Effector memory CD4-positive, alpha-beta T cell (primary cell): ENCODE measurements around the gene COMP.

Experiments
- DNase-seq, 3 donors: peaks; one replicate each; pipeline ENCODE4 v3.0.0-alpha.2; 2020
- H3K27ac ChIP-seq: 2 replicates; pipeline ENCODE4 v1.7.0; 2013; ENCODE audit warnings: mild to moderate bottlenecking, low read length, moderate library complexity; ENCODE audit not compliant: insufficient read depth, poor library complexity, severe bottlenecking
- H3K27me3 ChIP-seq: replicated peaks from 2 replicates; pipeline ENCODE4 v1.7.0; 2013; ENCODE audit warnings: mild to moderate bottlenecking, low read length; ENCODE audit not compliant: insufficient read depth, control insufficient read depth, poor library complexity, severe bottlenecking
- H3K36me3 ChIP-seq: 2 replicates; pipeline ENCODE4 v1.7.0; 2013; ENCODE audit warnings: mild to moderate bottlenecking, low read length, moderate library complexity; ENCODE audit not compliant: control insufficient read depth, insufficient read depth
- H3K4me1 ChIP-seq: 2 replicates; pipeline ENCODE4 v1.7.0; 2013; ENCODE audit warnings: low read length, mild to moderate bottlenecking; ENCODE audit not compliant: control insufficient read depth, insufficient read depth, poor library complexity, severe bottlenecking
- H3K4me3 ChIP-seq: 2 replicates; pipeline ENCODE4 v1.7.0; 2013; ENCODE audit warnings: low read length, low read depth, mild to moderate bottlenecking; ENCODE audit not compliant: insufficient read depth, poor library complexity, severe bottlenecking
- H3K9me3 ChIP-seq: 2 replicates; pipeline ENCODE4 v1.7.0; 2013; ENCODE audit warnings: mild to moderate bottlenecking, low read length, moderate library complexity; ENCODE audit not compliant: control insufficient read depth

COMP gene

DNA sequence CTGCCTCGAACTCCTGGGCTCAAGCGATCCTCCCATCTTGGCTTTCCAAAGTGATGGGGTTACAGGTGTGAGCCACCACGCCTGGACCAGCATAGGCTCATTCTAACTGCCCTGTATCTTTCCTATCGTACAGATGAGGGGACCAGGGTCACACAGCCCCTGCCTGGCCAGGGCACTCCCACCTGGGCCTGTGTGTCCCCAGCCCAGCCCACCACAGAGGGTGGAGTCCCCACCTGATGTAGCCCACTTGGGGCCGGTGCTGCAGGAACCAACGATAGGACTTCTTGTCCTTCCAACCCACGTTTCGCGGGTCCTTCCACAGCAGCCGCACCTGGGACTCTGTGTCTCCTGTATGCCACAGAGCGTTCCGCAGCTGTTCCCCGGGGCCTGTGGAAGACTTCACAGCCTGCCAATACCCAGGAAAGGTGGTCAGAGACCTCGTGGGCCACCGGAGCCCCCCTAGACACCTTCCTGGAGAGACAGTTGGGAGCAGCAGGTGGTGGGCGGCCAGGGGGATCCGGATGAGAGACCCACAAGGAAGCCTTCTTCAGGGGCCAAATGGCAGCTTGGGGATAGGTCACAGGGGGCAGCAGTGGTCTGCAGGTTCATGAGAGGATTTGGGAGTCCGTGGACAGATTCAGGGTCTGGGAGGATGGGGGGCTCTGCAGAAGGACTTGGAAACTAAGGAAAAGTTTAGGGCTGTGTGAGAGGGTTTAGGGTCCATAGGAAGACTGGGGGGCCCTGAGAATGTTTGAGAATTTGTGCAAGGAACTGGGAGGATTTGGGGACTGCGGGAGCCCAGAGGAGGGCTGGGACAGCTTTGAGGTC, 6.9 kb downstream of the COMP start:
- Histone ChIP-seq H3K27me3 (peaks cover 24% of the 10 kb centered on the region), H3K4me3 (no peak overlapping the region), H3K9me3 (no peaks in the 10 kb centered on the region), H3K27ac (no peak overlapping the region), H3K4me1 (peaks cover 15% of the 10 kb centered on the region), H3K36me3 (no peaks in the 10 kb centered on the region)
- no peak for DNase-seq

DNA sequence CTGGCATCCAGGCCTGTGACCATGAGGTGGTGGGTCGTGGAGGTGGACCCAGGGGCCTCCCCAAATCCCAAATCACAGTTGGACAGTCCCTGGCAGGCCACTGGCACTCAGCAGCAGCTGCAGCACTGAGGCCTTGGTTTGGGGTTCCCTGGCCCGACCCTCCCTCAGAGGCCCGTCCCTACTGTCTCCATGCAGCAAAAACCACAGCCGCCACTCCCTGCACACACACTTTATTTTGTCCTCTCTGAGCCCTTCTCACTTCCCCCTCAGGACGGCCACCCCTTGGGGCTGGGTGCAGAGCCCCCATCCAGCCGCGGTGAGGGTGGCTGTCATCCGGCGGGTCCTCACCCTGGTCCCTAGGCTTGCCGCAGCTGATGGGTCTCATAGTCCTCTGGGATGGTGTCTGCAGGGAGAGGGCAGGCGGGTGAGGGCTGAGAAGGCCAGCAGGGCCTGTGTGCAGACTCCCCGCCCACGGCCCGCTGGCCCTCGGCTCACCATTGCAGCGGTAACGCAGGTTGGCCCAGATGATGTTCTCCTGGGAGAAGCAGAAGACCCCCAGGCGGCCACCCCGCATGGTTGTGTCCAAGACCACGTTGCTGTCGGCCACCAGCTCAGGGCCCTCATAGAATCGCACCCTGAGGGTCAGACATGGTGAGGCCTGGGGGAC, 8.4 kb downstream of the COMP start:
- H3K27me3 ChIP-seq: peaks cover 12% of the 10 kb centered on the region
- DNase-seq: no peak

GRCh38 chr19:18781885-18782527, 9.1 kb downstream of the COMP start:
- Histone ChIP-seq H3K4me3 (no peak overlapping the region), H3K36me3 (no peaks in the 10 kb centered on the region), H3K9me3 (no peaks in the 10 kb centered on the region), H3K4me1 (peaks cover 5% of the 10 kb centered on the region), H3K27me3 (peaks cover 5% of the 10 kb centered on the region), H3K27ac (no peak overlapping the region)
- DNase-seq: no peak

More for the DNA sequence above, 8.4 kb downstream of the COMP start:
- no peaks in the 10 kb centered on the region for H3K9me3 ChIP-seq
- H3K27ac ChIP-seq: no peak overlapping the region
- no peaks in the 10 kb centered on the region for H3K36me3 ChIP-seq
- peaks cover 5% of the 10 kb centered on the region for H3K4me1 ChIP-seq
- H3K4me3 ChIP-seq: no peak overlapping the region

GRCh38 chr19:18781047-18781600, 10.0 kb downstream of the COMP start:
- H3K27me3 ChIP-seq: peaks cover 2% of the 10 kb centered on the region
- no peak overlapping the region for H3K4me3 ChIP-seq
- no peaks in the 10 kb centered on the region for H3K36me3 ChIP-seq
- no peak for DNase-seq
- H3K9me3 ChIP-seq: no peaks in the 10 kb centered on the region
- no peak overlapping the region for H3K27ac ChIP-seq
- H3K4me1 ChIP-seq: peaks cover 5% of the 10 kb centered on the region

DNA sequence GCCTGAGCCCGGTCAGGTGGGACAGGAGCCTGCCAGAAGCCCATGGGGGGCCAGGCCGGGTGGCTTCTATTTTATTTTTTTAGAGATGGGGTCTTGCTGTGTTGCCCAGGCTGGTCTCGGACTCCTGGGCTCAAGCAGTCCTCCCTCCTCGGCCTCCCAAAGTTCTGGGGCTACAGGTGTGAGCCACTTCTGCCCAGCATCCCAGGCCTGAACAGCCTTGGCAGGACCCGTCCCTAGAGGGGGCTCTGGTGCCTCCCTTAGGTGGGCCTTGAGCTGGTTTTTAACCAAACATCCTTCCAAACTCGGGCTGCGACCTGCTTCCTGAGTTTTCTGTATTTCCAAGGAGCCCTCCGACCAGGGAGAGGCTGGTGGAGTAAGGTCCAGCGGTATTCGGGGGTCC, 10.5 kb downstream of the COMP start:
- H3K27ac ChIP-seq: no peak overlapping the region
- no peaks in the 10 kb centered on the region for H3K36me3 ChIP-seq
- peaks cover 5% of the 10 kb centered on the region for H3K4me1 ChIP-seq
- H3K27me3 ChIP-seq: no peaks in the 10 kb centered on the region
- no peaks in the 10 kb centered on the region for H3K9me3 ChIP-seq
- DNase-seq: no peak
- no peak overlapping the region for H3K4me3 ChIP-seq

DNA sequence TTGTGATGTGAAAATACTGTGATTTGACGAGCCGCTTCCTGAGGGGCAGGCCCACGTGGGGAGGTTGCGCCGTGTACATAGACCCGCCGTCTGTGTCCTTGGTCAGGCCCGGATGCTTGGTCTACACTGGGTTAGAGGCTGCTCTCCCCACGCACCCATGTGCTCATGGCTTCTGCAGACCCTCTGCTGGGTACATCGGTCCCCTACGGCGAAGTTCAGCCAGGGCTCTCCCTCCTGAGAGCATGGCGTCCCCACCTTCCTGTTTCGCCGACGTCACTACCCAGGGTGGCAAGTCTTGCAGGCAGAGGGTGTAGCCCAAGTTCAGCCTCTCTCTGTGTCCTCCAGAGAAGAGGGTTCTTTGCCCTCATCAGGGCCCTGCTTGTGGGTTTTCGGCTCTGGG, 11.0 kb downstream of the COMP start:
- DNase-seq: no peak
- H3K4me1 ChIP-seq: peaks cover 4% of the 10 kb centered on the region
- no peaks in the 10 kb centered on the region for H3K36me3 ChIP-seq
- no peak overlapping the region for H3K27ac ChIP-seq
- H3K27me3 ChIP-seq: no peaks in the 10 kb centered on the region
- H3K9me3 ChIP-seq: no peaks in the 10 kb centered on the region
- no peak overlapping the region for H3K4me3 ChIP-seq

GRCh38 chr19:18778826-18779495, 12.1 kb downstream of the COMP start:
- Histone ChIP-seq H3K27me3 (no peaks in the 10 kb centered on the region), H3K9me3 (no peaks in the 10 kb centered on the region), H3K36me3 (no peaks in the 10 kb centered on the region), H3K27ac (no peak overlapping the region), H3K4me3 (no peak overlapping the region), H3K4me1 (no peaks in the 10 kb centered on the region)
- DNase-seq: no peak

- no peaks in the 10 kb centered on the region for H3K4me1 ChIP-seq
- no peaks in the 10 kb centered on the region for H3K27me3 ChIP-seq
- no peaks in the 10 kb centered on the region for H3K9me3 ChIP-seq
Measured at GRCh38 chr19:18778076-18778389, 13.1 kb downstream of the COMP start.

GRCh38 chr19:18777301-18778075, 13.6 kb downstream of the COMP start:
- no peak overlapping the region for H3K4me3 ChIP-seq
- no peak overlapping the region for H3K27ac ChIP-seq
- no peaks in the 10 kb centered on the region for H3K36me3 ChIP-seq
- H3K4me1 ChIP-seq: no peaks in the 10 kb centered on the region
- no peaks in the 10 kb centered on the region for H3K27me3 ChIP-seq
- no peaks in the 10 kb centered on the region for H3K9me3 ChIP-seq
- no peak for DNase-seq

More at GRCh38 chr19:18778076-18778389, 13.1 kb downstream of the COMP start:
- no peaks in the 10 kb centered on the region for H3K36me3 ChIP-seq
- H3K4me3 ChIP-seq: no peak overlapping the region
- no peak overlapping the region for H3K27ac ChIP-seq
- DNase-seq: no peak
